BLaER1 treated with 17β-estradiol and CSF1 and Interleukin-3, amounts not matched to agents 10 nM and 100 nM (cell line): ENCODE measurements around the gene FBLN5.

Experiments used
- H3K27ac ChIP-seq, 11 experiments: shearing (Covaris generic); formaldehyde crosslinking; 2 replicates each; pipeline ENCODE4 v1.8.1; 2022
- H3K27me3 ChIP-seq, 11 experiments: shearing (Covaris generic); formaldehyde crosslinking; 2 replicates each; pipeline ENCODE4 v1.8.1; 2022
- H3K36me3 ChIP-seq, 11 experiments: shearing (Covaris generic); formaldehyde crosslinking; 2 replicates each; pipeline ENCODE4 v1.8.1; 2022
- H3K4me1 ChIP-seq, 10 experiments: shearing (Covaris generic); formaldehyde crosslinking; 2 replicates each; pipeline ENCODE4 v1.8.1; 2022
- H3K4me2 ChIP-seq, 11 experiments: shearing (Covaris generic); formaldehyde crosslinking; 2 replicates each; pipeline ENCODE4 v1.8.1; 2022
- H3K4me3 ChIP-seq, 10 experiments: shearing (Covaris generic); formaldehyde crosslinking; 2 replicates each; pipeline ENCODE4 v1.8.1; 2022
- H3K9ac ChIP-seq, 11 experiments: shearing (Covaris generic); formaldehyde crosslinking; 2 replicates each; pipeline ENCODE4 v1.8.1; 2022
- H3K9me3 ChIP-seq, 11 experiments: shearing (Covaris generic); formaldehyde crosslinking; replicated peaks in 1 of 11; 2 replicates each; pipeline ENCODE4 v1.8.1; 2022
- H4K20me1 ChIP-seq, 11 experiments: shearing (Covaris generic); formaldehyde crosslinking; 2 replicates each; pipeline ENCODE4 v1.8.1; 2022
- Cebpa-rat ChIP-seq, 11 experiments: shearing (Covaris generic); IDR thresholded peaks; 2 replicates each; pipeline ENCODE4 v1.8.1; 2022

The FBLN5 gene

DNA sequence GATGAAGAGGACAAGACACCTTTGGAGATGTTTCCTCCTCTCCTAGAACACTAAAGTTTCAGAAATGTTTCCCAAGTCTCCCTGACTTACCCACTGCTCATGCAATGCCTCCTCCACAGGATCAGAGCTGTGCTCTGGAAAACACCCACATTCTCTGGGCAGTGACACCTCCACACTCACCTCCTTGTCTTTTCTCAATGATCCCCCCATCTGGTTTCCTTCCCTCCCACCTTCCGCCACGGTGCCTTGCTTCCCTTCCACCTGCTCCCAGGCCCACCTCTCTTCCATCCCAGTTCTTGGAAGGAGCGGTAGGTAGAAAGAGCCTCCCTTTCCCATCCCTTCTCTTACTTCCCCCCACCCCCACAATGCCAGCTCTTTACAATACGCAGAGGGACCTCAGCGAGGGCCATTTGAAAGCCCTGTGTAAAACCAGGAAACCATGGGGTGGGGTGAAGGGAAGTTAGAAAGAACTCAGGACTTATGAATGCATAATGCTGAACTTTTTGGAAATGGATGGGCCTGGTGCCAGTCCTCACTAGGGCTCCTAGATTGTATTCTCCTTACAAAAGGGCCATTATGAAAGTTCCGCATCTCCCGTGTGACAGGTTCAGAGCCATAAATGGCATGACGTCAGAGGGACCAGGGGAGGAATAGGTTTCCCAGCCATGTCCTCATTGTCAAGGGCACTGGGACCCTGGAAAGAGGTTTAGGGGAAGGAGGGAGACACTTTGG is 12.8 kb downstream of the FBLN5 start:
- Histone ChIP-seq H3K4me1 (peaks cover 0 to 5% (median 0%) of the 10 kb centered on the region in 10 experiments; a peak in 1 of 20 replicates), H3K27me3 (no peaks in the 10 kb centered on the region), H3K9ac (no peak overlapping the region), H3K4me2 (no peak overlapping the region), H3K9me3 (no peaks in the 10 kb centered on the region), H3K27ac (no peak overlapping the region), H3K4me3 (no peak overlapping the region), H3K36me3 (no peaks in the 10 kb centered on the region), H4K20me1 (no peaks in the 10 kb centered on the region)
- no peak for TF ChIP-seq Cebpa-rat (IDR thresholded peaks at IDR 0.05)

GRCh38 chr14:91931478-91932088 is 15.9 kb downstream of the FBLN5 start:
- Histone ChIP-seq H3K27ac (no peak overlapping the region), H3K4me3 (no peak overlapping the region), H3K4me1 (peaks cover 0 to 5% (median 0%) of the 10 kb centered on the region in 10 experiments; a peak in 1 of 20 replicates), H3K27me3 (no peaks in the 10 kb centered on the region), H3K9ac (no peak overlapping the region), H3K4me2 (0 out of 22 replicates have a peak overlapping the region, but pooled peaks of 1 of the 11 experiments have one; percentile 3), H3K36me3 (no peaks in the 10 kb centered on the region), H4K20me1 (no peaks in the 10 kb centered on the region), H3K9me3 (no peaks in the 10 kb centered on the region)
- TF ChIP-seq Cebpa-rat (IDR thresholded peaks at IDR 0.05), result no peak

- Histone ChIP-seq H4K20me1 (no peaks in the 10 kb centered on the region), H3K9ac (no peak overlapping the region), H3K4me3 (no peak overlapping the region), H3K36me3 (no peaks in the 10 kb centered on the region), H3K27me3 (no peaks in the 10 kb centered on the region), H3K27ac (no peak overlapping the region), H3K4me2 (no peak overlapping the region), H3K4me1 (peaks cover 0 to 13% (median 0%) of the 10 kb centered on the region in 10 experiments; a peak in 5 of 20 replicates), H3K9me3 (no peaks in the 10 kb centered on the region)
- no peak for TF ChIP-seq Cebpa-rat (IDR thresholded peaks at IDR 0.05)
Observed at GRCh38 chr14:91929700-91930099, 17.8 kb downstream of the FBLN5 start.

- no peak overlapping the region for H3K27ac ChIP-seq
- no peaks in the 10 kb centered on the region for H3K27me3 ChIP-seq
- H4K20me1 ChIP-seq, result no peaks in the 10 kb centered on the region
- H3K9ac ChIP-seq, result no peak overlapping the region
- TF ChIP-seq Cebpa-rat (IDR thresholded peaks at IDR 0.05), result no peak
- no peak overlapping the region for H3K4me3 ChIP-seq
- H3K36me3 ChIP-seq, result no peaks in the 10 kb centered on the region
- H3K4me2 ChIP-seq, result no peak overlapping the region
- H3K9me3 ChIP-seq, result no peaks in the 10 kb centered on the region
- peaks cover 0 to 16% (median 0%) of the 10 kb centered on the region in 10 experiments; a peak in 5 of 20 replicates for H3K4me1 ChIP-seq
Observed at GRCh38 chr14:91927800-91928199, 19.7 kb downstream of the FBLN5 start.

GRCh38 chr14:91927191-91927590 is 20.3 kb downstream of the FBLN5 start:
- Histone ChIP-seq H3K27ac (no peak overlapping the region), H4K20me1 (no peaks in the 10 kb centered on the region), H3K4me2 (no peak overlapping the region), H3K9ac (no peak overlapping the region), H3K27me3 (no peaks in the 10 kb centered on the region), H3K36me3 (no peaks in the 10 kb centered on the region), H3K4me1 (peaks cover 0 to 16% (median 0%) of the 10 kb centered on the region in 10 experiments; a peak in 5 of 20 replicates), H3K9me3 (no peaks in the 10 kb centered on the region), H3K4me3 (no peak overlapping the region)
- no peak for TF ChIP-seq Cebpa-rat (IDR thresholded peaks at IDR 0.05)

DNA sequence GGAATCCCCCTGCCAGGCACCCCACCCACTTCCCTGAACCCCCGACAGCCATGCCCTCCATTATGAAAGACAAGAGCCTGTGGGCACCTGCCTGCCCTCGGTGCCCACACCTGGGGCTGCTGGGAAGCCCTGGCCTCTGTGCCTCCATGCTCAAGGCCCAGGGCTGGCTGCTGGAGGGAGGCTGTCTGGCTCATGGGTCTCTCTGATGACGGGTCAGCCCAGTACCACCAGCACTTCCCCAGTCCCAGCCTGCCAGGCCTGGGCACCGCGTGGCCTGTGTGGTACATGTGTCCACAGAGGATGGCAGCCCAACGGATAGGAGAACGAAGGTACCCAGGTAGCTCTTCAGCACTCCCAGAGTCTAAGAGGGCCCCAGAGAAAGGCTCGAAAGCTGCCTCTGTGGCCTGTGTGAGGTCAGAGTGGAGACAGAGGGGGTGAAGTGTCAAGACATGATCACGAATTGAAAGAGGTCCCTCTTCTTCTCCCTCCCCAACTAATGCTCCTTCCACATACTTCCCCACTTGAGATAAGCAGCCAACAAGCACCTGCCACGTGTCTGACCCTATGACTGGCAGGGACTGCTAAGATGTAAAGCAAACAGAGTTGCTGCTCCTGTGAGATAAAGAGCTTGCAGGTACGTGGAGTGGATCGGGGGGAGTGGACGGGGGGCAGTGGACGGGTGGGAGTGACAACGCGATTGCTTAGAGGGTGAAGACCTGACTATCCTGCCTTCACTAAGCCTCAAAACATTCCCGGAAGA is 21.2 kb downstream of the FBLN5 start:
- no peak overlapping the region for H3K9ac ChIP-seq
- H3K4me3 ChIP-seq, result no peak overlapping the region

DNA sequence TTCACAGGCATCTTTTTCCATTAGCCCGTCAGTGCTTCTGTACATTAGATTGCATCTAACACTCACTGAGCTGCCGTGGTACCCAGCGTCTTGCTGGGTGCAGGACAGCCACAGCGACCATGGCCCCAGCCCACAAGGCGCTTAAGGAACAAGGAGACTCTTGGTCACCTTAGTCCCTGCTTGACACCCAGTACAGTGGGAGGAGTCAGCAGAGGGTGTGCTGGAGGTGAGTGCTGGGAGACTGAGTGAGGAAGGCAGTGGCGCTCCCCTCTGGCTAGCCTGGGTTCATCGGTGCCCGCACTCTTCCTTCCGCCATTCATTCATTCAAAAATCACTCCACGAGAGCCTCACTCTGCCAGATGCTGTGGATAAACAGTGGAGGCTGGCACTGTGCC is 21.8 kb downstream of the FBLN5 start:
- TF ChIP-seq Cebpa-rat (IDR thresholded peaks at IDR 0.05), result no peak
- no peaks in the 10 kb centered on the region for H3K9me3 ChIP-seq
- H4K20me1 ChIP-seq, result no peaks in the 10 kb centered on the region
- no peaks in the 10 kb centered on the region for H3K36me3 ChIP-seq
- no peak overlapping the region for H3K27ac ChIP-seq
- H3K27me3 ChIP-seq, result no peaks in the 10 kb centered on the region
- no peak overlapping the region for H3K9ac ChIP-seq
- no peak overlapping the region for H3K4me3 ChIP-seq
- H3K4me1 ChIP-seq, result peaks cover 0 to 12% (median 0%) of the 10 kb centered on the region in 10 experiments; a peak in 4 of 20 replicates
- peak overlapping the region in 1 of 11 experiments; percentile 8; a peak in 1 of 22 replicates for H3K4me2 ChIP-seq

More for the DNA sequence above, 21.2 kb downstream of the FBLN5 start:
- Histone ChIP-seq H3K27ac (no peak overlapping the region), H3K4me1 (peaks cover 0 to 12% (median 0%) of the 10 kb centered on the region in 10 experiments; a peak in 4 of 20 replicates), H3K27me3 (no peaks in the 10 kb centered on the region), H3K9me3 (no peaks in the 10 kb centered on the region), H3K4me2 (no peak overlapping the region), H3K36me3 (no peaks in the 10 kb centered on the region), H4K20me1 (no peaks in the 10 kb centered on the region)
- no peak for TF ChIP-seq Cebpa-rat (IDR thresholded peaks at IDR 0.05)

- no peak overlapping the region for H3K9ac ChIP-seq
- H3K9me3 ChIP-seq, result no peaks in the 10 kb centered on the region
- H3K4me3 ChIP-seq, result no peak overlapping the region
- H3K27ac ChIP-seq, result no peak overlapping the region
- no peaks in the 10 kb centered on the region for H3K27me3 ChIP-seq
- H4K20me1 ChIP-seq, result no peaks in the 10 kb centered on the region
- TF ChIP-seq Cebpa-rat (IDR thresholded peaks at IDR 0.05), result no peak
- no peaks in the 10 kb centered on the region for H3K36me3 ChIP-seq
- H3K4me1 ChIP-seq, result peaks cover 0 to 12% (median 0%) of the 10 kb centered on the region in 10 experiments; a peak in 4 of 20 replicates
- H3K4me2 ChIP-seq, result peak overlapping the region in 5 of 11 experiments; percentile 5 to 49 (median 34); a peak in 9 of 22 replicates
Observed at GRCh38 chr14:91925001-91925726, 22.3 kb downstream of the FBLN5 start.
